HEK293 (cell line): ENCODE measurements around the gene EML3.

Experiments
- BCL6B ChIP-seq: fragments of 450-650 bp; formaldehyde crosslinking; IDR thresholded peaks from 2 replicates; pipeline ENCODE4 v1.5.1; 2017; ENCODE audit warnings: missing biosample characterization, missing genetic modification characterization
- CTCF ChIP-seq: fragments of 450-650 bp; formaldehyde crosslinking; IDR thresholded peaks from 2 replicates; pipeline ENCODE4 v1.5.1; 2016; ENCODE audit warnings: missing biosample characterization, missing genetic modification characterization
- EGR2 ChIP-seq: fragments of 450-650 bp; formaldehyde crosslinking; IDR thresholded peaks from 2 replicates; pipeline ENCODE4 v1.5.1; 2016; ENCODE audit warnings: low read depth, missing biosample characterization, missing genetic modification characterization
- MEIS1 ChIP-seq: sonication (generic); formaldehyde crosslinking; IDR thresholded peaks from 2 replicates; pipeline ENCODE4 v1.8.1; 2022; ENCODE audit warnings: missing genetic modification reagents, mild to moderate bottlenecking, borderline replicate concordance
- PBX3 ChIP-seq: sonication (generic); formaldehyde crosslinking; IDR thresholded peaks from 2 replicates; pipeline ENCODE4 v1.8.1; 2022; ENCODE audit warnings: mild to moderate bottlenecking, moderate library complexity, missing genetic modification reagents
- REST ChIP-seq: fragments of 450-650 bp; formaldehyde crosslinking; IDR thresholded peaks from 2 replicates; pipeline ENCODE4 v1.5.1; 2016; ENCODE audit warnings: missing biosample characterization, missing genetic modification characterization
- YY1 ChIP-seq: fragments of 450-650 bp; formaldehyde crosslinking; IDR thresholded peaks from 2 replicates; pipeline ENCODE4 v1.5.1; 2018; ENCODE audit warnings: missing biosample characterization, missing genetic modification characterization
- ZNF335 ChIP-seq: fragments of 450-650 bp; formaldehyde crosslinking; conservative IDR thresholded peaks from 2 replicates; pipeline ENCODE4 v1.5.1; 2016; ENCODE audit warnings: missing biosample characterization, missing genetic modification characterization
- ZNF473 ChIP-seq: fragments of 450-650 bp; formaldehyde crosslinking; IDR thresholded peaks from 2 replicates; pipeline ENCODE4 v1.5.1; 2017; ENCODE audit warnings: missing biosample characterization, missing genetic modification characterization
- ZNF544 ChIP-seq: fragments of 450-650 bp; formaldehyde crosslinking; IDR thresholded peaks from 2 replicates; pipeline ENCODE4 v1.5.0; 2017; ENCODE audit warnings: missing biosample characterization, missing genetic modification characterization
- ZNF600 ChIP-seq: fragments of 450-650 bp; formaldehyde crosslinking; IDR thresholded peaks from 2 replicates; pipeline ENCODE4 v1.5.1; 2016; ENCODE audit warnings: missing biosample characterization, missing genetic modification characterization
- ZNF677 ChIP-seq: fragments of 450-650 bp; IDR thresholded peaks from 2 replicates; pipeline ENCODE4 v1.5.0; 2018; ENCODE audit warnings: missing biosample characterization, mild to moderate bottlenecking, missing genetic modification characterization, moderate library complexity
- ZNF843 ChIP-seq: fragments of 450-650 bp; formaldehyde crosslinking; IDR thresholded peaks from 2 replicates; pipeline ENCODE4 v1.5.1; 2016; ENCODE audit warnings: missing biosample characterization, missing genetic modification characterization
- TF ChIP-seq, protein P1 (sequence below): fragments of 450-650 bp; formaldehyde crosslinking; conservative IDR thresholded peaks from 2 replicates; pipeline ENCODE4 v1.5.1; 2016; ENCODE audit warnings: low read depth, missing biosample characterization, missing genetic modification characterization

EML3 gene

DNA sequence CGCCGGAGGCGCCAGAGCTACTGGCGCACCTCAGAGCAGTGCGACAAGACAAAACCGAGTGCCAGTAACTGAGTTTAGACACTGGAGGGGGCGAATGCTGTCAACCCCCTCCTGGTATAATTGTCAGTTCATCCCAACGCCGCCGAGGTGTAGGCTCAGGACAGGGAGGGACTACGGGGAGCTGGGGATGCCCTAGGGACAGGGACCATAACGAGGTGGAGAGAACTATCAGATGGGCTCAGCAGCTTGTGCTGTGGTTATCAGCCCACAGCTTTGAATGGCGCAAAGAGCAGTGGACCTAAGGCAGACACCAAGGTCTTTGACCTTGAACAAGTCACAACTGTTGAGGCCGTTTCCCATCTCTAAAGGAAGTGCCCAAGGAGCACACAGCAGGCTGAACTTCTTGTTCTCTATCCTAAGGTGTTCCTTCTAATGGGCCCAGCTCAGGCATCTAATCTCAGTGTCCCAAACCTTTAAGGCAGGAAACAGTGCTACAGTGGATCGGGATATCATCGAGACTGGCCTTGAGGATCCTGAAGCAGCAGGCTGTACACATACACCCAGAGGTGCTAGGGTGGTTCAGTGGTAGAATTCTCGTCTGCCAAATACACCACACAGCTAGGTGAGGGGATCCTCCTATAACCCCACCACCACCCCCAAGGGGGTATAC is 20.3 kb downstream of the EML3 start (continued):
- TF ChIP-seq CTCF (tag by site-specific recombination): peak; percentile 72; the same call in 1 of the 2 replicates
- TF ChIP-seq ZNF600 (tag by site-specific recombination): 0 out of 2 replicates have a peak, but pooled peaks have one; percentile 54
- no peak for TF ChIP-seq REST (tag by site-specific recombination)
- TF ChIP-seq ZNF843 (tag by site-specific recombination): no peak
- TF ChIP-seq, protein P1, sequence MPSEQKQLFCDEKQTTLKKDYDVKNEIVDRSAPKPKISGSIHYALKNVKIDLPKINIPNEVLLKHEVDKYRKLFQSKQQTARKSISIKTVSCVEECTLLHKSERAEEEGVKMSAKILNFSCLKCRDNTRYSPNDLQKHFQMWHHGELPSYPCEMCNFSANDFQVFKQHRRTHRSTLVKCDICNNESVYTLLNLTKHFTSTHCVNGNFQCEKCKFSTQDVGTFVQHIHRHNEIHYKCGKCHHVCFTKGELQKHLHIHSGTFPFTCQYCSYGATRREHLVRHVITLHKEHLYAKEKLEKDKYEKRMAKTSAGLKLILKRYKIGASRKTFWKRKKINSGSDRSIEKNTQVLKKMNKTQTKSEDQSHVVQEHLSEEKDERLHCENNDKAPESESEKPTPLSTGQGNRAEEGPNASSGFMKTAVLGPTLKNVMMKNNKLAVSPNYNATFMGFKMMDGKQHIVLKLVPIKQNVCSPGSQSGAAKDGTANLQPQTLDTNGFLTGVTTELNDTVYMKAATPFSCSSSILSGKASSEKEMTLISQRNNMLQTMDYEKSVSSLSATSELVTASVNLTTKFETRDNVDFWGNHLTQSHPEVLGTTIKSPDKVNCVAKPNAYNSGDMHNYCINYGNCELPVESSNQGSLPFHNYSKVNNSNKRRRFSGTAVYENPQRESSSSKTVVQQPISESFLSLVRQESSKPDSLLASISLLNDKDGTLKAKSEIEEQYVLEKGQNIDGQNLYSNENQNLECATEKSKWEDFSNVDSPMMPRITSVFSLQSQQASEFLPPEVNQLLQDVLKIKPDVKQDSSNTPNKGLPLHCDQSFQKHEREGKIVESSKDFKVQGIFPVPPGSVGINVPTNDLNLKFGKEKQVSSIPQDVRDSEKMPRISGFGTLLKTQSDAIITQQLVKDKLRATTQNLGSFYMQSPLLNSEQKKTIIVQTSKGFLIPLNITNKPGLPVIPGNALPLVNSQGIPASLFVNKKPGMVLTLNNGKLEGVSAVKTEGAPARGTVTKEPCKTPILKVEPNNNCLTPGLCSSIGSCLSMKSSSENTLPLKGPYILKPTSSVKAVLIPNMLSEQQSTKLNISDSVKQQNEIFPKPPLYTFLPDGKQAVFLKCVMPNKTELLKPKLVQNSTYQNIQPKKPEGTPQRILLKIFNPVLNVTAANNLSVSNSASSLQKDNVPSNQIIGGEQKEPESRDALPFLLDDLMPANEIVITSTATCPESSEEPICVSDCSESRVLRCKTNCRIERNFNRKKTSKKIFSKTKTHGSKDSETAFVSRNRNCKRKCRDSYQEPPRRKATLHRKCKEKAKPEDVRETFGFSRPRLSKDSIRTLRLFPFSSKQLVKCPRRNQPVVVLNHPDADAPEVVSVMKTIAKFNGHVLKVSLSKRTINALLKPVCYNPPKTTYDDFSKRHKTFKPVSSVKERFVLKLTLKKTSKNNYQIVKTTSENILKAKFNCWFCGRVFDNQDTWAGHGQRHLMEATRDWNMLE (tag by site-specific recombination): no peak
- no peak for TF ChIP-seq ZNF677
- peak; percentile 85 for TF ChIP-seq ZNF335
- 0 out of 2 replicates have a peak, but pooled peaks have one; percentile 8 for TF ChIP-seq PBX3
- no peak for TF ChIP-seq YY1 (tag by site-specific recombination)
- TF ChIP-seq BCL6B (tag by site-specific recombination): no peak
- TF ChIP-seq EGR2 (tag by site-specific recombination): 0 out of 2 replicates have a peak, but pooled peaks have one; percentile 1
- no peak for TF ChIP-seq ZNF544 (tag by site-specific recombination)
- no peak for TF ChIP-seq MEIS1 (CRISPR knock-in tag)
- no peak for TF ChIP-seq ZNF473 (tag by site-specific recombination)
- TF ChIP-seq, all 188 proteins: peak for 9
